Retinal pigment epithelial cell (primary cell): ENCODE data around the gene SLC35A5.

Source experiments
- DNase-seq: peaks from one replicate; pipeline ENCODE4 v3.0.0-alpha.2; 2010; ENCODE audit warnings: low read depth
- H3K4me3 ChIP-seq: 2 replicates; pipeline ENCODE4 v1.5.1; 2011; ENCODE audit warnings: mild to moderate bottlenecking, low read length, control low read depth, moderate library complexity
- TF ChIP-seq, protein P1 (sequence below): conservative IDR thresholded peaks from 2 replicates; pipeline ENCODE4 v1.5.1; 2011; ENCODE audit warnings: low read depth, low read length, control low read depth, inconsistent platforms

The SLC35A5 gene

DNA sequence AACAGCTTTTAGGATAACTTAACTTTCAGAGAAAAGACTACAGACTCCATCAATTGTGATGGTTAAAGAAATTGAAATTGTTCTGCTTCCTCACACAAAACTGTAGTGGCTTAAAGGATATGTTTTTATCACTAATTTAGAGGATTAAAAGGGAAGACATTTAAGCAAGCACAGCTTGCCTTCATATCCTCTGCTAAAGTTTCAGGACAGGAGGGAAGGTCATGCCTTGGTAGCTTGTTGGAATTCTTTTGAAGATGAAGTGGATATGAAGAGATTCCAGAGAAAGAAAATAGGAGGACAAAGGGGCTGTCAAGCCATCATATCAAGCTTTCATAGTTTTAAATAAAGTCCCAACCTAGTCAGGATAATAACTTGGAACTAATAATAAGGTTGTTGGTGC is 46.0 kb downstream of the SLC35A5 start:
- TF ChIP-seq, protein P1, sequence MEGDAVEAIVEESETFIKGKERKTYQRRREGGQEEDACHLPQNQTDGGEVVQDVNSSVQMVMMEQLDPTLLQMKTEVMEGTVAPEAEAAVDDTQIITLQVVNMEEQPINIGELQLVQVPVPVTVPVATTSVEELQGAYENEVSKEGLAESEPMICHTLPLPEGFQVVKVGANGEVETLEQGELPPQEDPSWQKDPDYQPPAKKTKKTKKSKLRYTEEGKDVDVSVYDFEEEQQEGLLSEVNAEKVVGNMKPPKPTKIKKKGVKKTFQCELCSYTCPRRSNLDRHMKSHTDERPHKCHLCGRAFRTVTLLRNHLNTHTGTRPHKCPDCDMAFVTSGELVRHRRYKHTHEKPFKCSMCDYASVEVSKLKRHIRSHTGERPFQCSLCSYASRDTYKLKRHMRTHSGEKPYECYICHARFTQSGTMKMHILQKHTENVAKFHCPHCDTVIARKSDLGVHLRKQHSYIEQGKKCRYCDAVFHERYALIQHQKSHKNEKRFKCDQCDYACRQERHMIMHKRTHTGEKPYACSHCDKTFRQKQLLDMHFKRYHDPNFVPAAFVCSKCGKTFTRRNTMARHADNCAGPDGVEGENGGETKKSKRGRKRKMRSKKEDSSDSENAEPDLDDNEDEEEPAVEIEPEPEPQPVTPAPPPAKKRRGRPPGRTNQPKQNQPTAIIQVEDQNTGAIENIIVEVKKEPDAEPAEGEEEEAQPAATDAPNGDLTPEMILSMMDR = no peak
- no peak overlapping the region for H3K4me3 ChIP-seq
- DNase-seq = no peak

DNA sequence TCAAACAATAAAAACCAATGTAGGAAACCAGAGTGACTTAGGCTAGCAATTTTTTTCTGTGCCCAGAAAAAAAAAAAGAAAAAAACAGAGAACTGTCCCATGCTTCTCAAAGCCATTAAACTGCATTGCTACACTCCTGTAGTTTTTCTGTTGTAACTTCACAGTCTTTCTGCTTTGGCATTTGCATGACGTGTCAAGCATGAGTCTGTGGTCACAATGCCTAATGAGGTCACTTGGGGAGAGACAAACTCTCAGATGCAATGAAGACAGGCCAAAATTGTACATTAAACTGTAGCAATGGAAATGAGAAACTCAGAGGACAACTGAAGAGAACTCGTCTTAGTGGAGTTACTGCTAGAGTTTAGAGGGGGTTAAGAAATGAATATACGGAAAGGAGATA is 48.3 kb downstream of the SLC35A5 start:
- H3K4me3 ChIP-seq = no peak overlapping the region
- TF ChIP-seq, protein P1 = no peak
- no peak for DNase-seq

DNA sequence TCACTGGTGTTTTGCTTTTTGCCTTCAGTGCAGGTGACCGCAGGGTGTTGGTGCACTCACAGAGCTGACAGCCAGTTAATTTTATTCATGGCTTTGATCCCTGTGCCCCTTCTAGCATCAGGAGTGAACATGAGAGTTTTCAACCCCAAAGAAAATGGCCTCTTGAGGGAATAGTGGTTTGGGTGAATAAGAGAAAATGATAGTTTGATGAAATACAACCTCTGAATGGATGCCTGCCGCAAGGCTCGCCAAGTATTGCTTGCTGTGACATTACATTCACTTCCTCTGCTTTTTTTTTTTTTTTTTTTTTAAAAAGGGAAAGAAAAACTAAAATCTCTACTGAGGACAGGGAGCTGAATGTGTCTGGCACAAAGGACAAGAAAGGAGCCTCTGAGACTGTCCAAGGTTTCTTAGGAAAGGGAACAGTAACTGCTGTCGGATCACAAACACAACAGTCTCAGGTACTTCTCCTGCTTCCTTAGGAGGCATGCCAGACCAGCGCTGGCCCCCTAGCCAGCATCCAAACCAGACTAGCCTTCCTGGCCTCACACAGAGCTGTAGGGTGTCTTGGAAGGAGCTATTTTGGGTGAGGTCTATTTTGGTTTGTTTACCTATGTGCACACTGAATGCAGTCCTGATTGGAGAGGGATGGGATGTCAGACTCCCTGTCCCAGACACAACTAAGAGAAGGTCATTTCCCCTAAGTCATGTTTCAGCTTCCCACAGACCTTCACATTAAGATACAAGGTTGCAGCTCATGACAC is 50.1 kb downstream of the SLC35A5 start:
- no peak overlapping the region for H3K4me3 ChIP-seq
- TF ChIP-seq, protein P1 = no peak
- DNase-seq = no peak

DNA sequence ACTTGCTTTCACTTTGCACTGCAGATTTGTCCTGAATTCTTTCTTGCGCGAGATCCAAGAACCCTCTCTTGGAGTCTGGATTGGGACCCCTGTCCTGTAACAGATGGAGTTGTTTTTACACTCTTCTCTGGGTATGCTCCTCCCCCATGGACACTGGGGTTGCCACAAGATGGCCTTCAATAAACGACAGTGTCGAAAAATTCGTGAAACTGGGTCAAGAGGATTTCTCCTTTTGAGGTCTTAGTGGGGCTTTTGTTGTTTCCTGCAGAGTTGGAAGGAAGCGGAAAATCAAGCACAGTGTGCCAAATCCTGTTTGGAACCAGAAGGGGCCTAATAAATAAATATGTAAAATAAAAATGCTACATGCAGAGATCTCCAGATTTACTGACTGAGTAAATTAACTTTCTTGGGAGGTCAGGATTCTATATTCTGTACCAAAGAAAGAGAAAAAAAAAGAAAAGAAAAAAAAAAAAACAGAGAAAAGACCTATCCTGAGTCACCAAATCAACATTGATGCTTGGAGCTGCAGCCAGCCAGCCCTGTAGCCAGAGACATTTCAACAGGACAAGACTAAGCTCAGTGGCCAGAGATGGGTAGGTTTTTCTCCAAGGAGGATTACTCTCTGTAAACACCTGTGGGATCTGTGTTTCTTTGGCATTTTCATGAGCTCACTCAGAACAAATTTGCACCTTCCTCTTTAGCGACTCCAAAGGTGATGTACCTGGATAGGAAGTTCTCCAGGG is 54.3 kb downstream of the SLC35A5 start:
- no peak overlapping the region for H3K4me3 ChIP-seq
- no peak for DNase-seq
- TF ChIP-seq, protein P1 = no peak

DNA sequence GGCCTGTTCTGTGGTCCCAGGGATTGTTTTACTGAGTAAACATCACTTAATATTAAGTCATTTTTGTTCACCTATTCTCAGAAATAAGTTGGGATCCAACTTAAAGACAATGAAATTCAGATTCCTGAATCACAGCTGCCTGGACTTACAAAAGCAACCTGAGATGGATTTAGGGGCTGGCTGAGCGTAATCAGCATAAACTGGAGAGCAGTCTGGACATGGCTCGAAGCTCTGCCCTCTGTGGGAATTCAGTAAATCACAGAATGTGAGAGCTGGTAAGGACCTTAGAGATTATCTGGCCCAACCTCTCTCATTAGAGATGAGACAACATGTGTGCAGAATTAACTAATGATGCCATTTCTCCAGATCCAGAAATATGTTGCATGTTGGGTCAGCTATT is 55.4 kb downstream of the SLC35A5 start:
- DNase-seq = no peak
- TF ChIP-seq, protein P1 = no peak
- H3K4me3 ChIP-seq = no peak overlapping the region

DNA sequence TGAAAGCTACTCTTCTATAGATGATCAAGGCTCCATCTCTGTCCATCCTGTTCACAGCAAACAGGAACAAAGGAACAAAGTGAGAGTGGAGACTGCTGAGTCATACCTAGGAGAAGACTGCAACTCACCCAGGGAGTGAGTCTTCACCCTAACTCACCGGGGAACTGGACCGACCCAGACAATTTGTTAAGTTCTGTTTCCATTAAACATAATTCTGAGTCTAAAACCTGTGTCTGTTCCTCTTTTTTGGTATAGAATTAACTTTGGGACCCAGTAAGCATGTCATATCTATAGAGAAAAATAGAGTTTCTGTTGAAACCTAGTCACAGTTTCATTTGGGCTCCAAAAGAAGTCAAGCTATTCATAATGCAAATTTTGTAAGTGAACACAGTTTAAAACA is 57.5 kb downstream of the SLC35A5 start:
- TF ChIP-seq, protein P1 = no peak
- no peak overlapping the region for H3K4me3 ChIP-seq
- DNase-seq = no peak

DNA sequence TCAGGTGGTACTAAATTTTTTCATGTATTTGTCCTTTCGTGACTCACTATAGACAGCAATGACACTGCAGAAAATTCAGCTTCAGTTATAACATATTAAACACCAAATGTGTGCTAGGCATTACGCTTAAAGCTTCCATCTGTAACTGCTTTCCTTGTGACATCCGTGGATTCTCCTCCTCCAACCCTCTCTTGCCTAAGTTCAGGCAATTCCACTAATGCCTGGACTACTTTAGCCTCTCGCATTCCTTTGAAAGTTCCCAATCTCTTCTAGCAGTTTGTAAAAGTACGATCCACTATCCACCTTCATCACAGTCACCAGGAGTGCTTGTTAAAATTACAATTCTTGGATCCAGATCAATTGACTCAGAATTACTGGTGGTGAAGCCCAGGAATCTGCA is 61.4 kb downstream of the SLC35A5 start:
- DNase-seq = no peak
- TF ChIP-seq, protein P1 = no peak
- H3K4me3 ChIP-seq = no peak overlapping the region
